HepG2 (cell line): ENCODE results near the gene SEC61B. TPM values are rescaled to one million over a fixed set of nuclear protein-coding genes. Genes with fewer than 3 reads are reported as not detected.

Experiments
- ATAC-seq: fragments of 200-7000 bp; cut with Tn5 transposase; 3 replicates; pipeline ENCODE4 v1.9.1; 2020; ENCODE audit warnings: mild to moderate bottlenecking, moderate library complexity
- BruUV-seq: library from RNA; stranded (reverse); fragments of 400-500 nt; replicated peaks from 2 replicates; lab custom pipeline; 2021; lab: Mats Ljungman, UMichigan
- CTCF ChIA-PET: fragments of 300-600 bp; formaldehyde crosslinking; extraction: SDS; loops from one replicate; lab custom pipeline; 2021; ENCODE audit warnings: low total read pairs, inconsistent platforms, low intra/inter-chr PET ratio; lab: Yijun Ruan, JAX
- POLR2A ChIA-PET: fragments of 350-600 bp; sonication (Branson Sonifier 250); formaldehyde crosslinking; loops from one replicate; lab custom pipeline; 2020; ENCODE audit warnings: antibody characterized with exemption, inconsistent platforms; lab: Yijun Ruan, JAX
- DNase-seq: peaks from one replicate; pipeline ENCODE4 v3.0.0-alpha.2; 2015; ENCODE audit warnings: low spot score
- FAIRE-seq: peaks from 3 replicates; lab custom pipeline; 2011; peaks lifted over from hg19 to GRCh38; lab: Jason Lieb, UNC
- H2AFZ ChIP-seq: one replicate; pipeline ENCODE4 v1.6.1; 2011; ENCODE audit warnings: low read length, inconsistent platforms
- H3K27ac ChIP-seq: fragments of 300-600 bp; 3 replicates; pipeline ENCODE4 v1.8.0; 2011; ENCODE audit warnings: mixed run types, mild to moderate bottlenecking, mixed read lengths, low read length, inconsistent platforms; ENCODE audit not compliant: insufficient read depth; ENCODE audit errors: extremely low read length
- H3K27me3 ChIP-seq, 2 experiments: fragments of 200-600 bp in 1 of 2; 2 replicates in 1 of 2; 3 replicates in 1 of 2; pipeline versions ENCODE4 v1.6.0 to v1.8.0; 2011; ENCODE audit warnings: low read length in 2 of 2, mild to moderate bottlenecking in 2 of 2, moderate library complexity in 2 of 2, inconsistent platforms in 1 of 2; ENCODE audit not compliant: insufficient read depth in 2 of 2, control insufficient read depth in 1 of 2
- H3K36me3 ChIP-seq, 2 experiments: fragments of 200-600 bp in 1 of 2; replicated peaks in 1 of 2; 2 replicates in 1 of 2; 3 replicates in 1 of 2; pipeline versions ENCODE4 v1.5.1 to v1.8.0; 2011; ENCODE audit warnings: low read length in 2 of 2, inconsistent platforms in 1 of 2; ENCODE audit not compliant: insufficient read depth in 2 of 2, control insufficient read depth in 1 of 2
- H3K4me1 ChIP-seq: 2 replicates; pipeline ENCODE4 v1.5.1; 2012; ENCODE audit warnings: low read length, inconsistent platforms; ENCODE audit not compliant: insufficient read depth
- H3K4me2 ChIP-seq: 2 replicates; pipeline ENCODE4 v1.6.0; 2011; ENCODE audit warnings: low read depth, low read length, inconsistent platforms
- H3K4me3 ChIP-seq, 3 experiments: fragments of 200-600 bp in 1 of 3; sonication (generic), shearing (Covaris generic) in 1 of 3; replicated peaks in 1 of 3; 2 replicates each; pipeline ENCODE4 v1.5.1; 2011 to 2016; ENCODE audit warnings: low read length in 3 of 3, inconsistent platforms in 2 of 3, low read depth in 2 of 3, mild to moderate bottlenecking in 2 of 3, control low read depth in 1 of 3, mixed read lengths in 1 of 3; ENCODE audit not compliant: insufficient read depth in 1 of 3
- H3K79me2 ChIP-seq: one replicate; pipeline ENCODE4 v1.6.1; 2011; ENCODE audit warnings: low read length, inconsistent platforms; ENCODE audit not compliant: insufficient read depth
- H3K9ac ChIP-seq: 2 replicates; pipeline ENCODE4 v1.6.0; 2011; ENCODE audit warnings: mild to moderate bottlenecking, low read depth, low read length, inconsistent platforms; ENCODE audit not compliant: insufficient read depth
- H3K9me3 ChIP-seq: 2 replicates; pipeline ENCODE4 v1.5.1; 2012; ENCODE audit warnings: mild to moderate bottlenecking, low read length
- H4K20me1 ChIP-seq: 2 replicates; pipeline ENCODE4 v1.6.0; 2011; ENCODE audit warnings: inconsistent platforms, mild to moderate bottlenecking, low read length, moderate library complexity; ENCODE audit not compliant: insufficient read depth
- BORCS8-MEF2B ChIP-seq: sonication (generic); formaldehyde crosslinking; IDR thresholded peaks from 2 replicates; pipeline ENCODE4 v1.8.0; 2022; ENCODE audit warnings: mild to moderate bottlenecking, missing genetic modification reagents
- GATAD2A ChIP-seq: IDR thresholded peaks from 2 replicates; pipeline ENCODE4 v1.6.1; 2016
- GZF1 ChIP-seq: sonication (generic); formaldehyde crosslinking; IDR thresholded peaks from 2 replicates; pipeline ENCODE4 v1.5.1; 2020; ENCODE audit warnings: mild to moderate bottlenecking, missing genetic modification reagents
- REPIN1 ChIP-seq: sonication (generic); formaldehyde crosslinking; IDR thresholded peaks from 2 replicates; pipeline ENCODE4 v1.8.0; 2022; ENCODE audit warnings: missing genetic modification reagents, low read depth, mild to moderate bottlenecking, borderline replicate concordance
- SOX13 ChIP-seq, 3 experiments: fragments of 450-650 bp in 1 of 3; sonication (generic) in 1 of 3; formaldehyde crosslinking in 1 of 3; IDR thresholded peaks in 2 of 3; conservative IDR thresholded peaks in 1 of 3; 2 replicates each; pipeline versions ENCODE4 v1.5.0 to v1.6.1; 2016 to 2020; ENCODE audit warnings: antibody characterized with exemption in 1 of 3, mild to moderate bottlenecking in 1 of 3, missing compliant biosample characterization in 1 of 3, missing genetic modification reagents in 1 of 3, moderate library complexity in 1 of 3
- YEATS2 ChIP-seq: sonication (generic); formaldehyde crosslinking; IDR thresholded peaks from 2 replicates; pipeline ENCODE4 v1.4.0; 2020; ENCODE audit warnings: missing genetic modification reagents, borderline replicate concordance
- ZNF326 ChIP-seq: sonication (generic); formaldehyde crosslinking; IDR thresholded peaks from 2 replicates; pipeline ENCODE4 v1.4.0; 2020; ENCODE audit warnings: missing genetic modification reagents, borderline replicate concordance
- ZNF670 ChIP-seq: sonication (generic); formaldehyde crosslinking; IDR thresholded peaks from 2 replicates; pipeline ENCODE4 v1.8.0; 2022; ENCODE audit warnings: mild to moderate bottlenecking, missing genetic modification reagents, borderline replicate concordance
- WGBS: methylation state at CpG from one replicate; pipeline ENCODE4 v1.1.6; 2017; ENCODE audit warnings: low lambda C conversion rate; 5-methylcytosine and 5-hydroxymethylcytosine counted together
- in situ Hi-C: cut with HindIII; loops from 2 replicates; pipeline ENCODE4 v1.10.0; 2017; ENCODE audit warnings: low pct_unique_long_range_greater_than_20kb; ENCODE audit not compliant: extremely low pct_ligation_motif_present
- intact Hi-C: fragments of 100-400 bp; cut with micrococcal nuclease; formaldehyde crosslinking; loops from one replicate; pipeline ENCODE4 v1.10.0; 2022; ENCODE audit not compliant: unreplicated experiment
- polyA plus RNA-seq, 8 experiments: library from polyadenylated mRNA; depleted of rRNA in 3 of 8; stranded (reverse) in 7 of 8; unstranded in 1 of 8; fragments of >200 nt; fragmentation: Illumina TruSeq in 4 of 8; extraction: Trizol in 4 of 8; gene quantifications; 2 replicates each; pipeline versions ENCODE4 v1.2.1 to v1.2.3, GENCODE V29; 2011 to 2016; ENCODE audit warnings: low read depth in 4 of 8, missing spikeins in 1 of 8, mixed read lengths in 1 of 8; ENCODE audit not compliant: insufficient read depth in 1 of 8
- total RNA-seq, 5 experiments: library from RNA; depleted of rRNA; stranded (reverse); fragments of >200 nt; fragmentation: Illumina TruSeq; extraction: Trizol; gene quantifications; 2 replicates each; pipeline ENCODE4 v1.2.3, GENCODE V29; 2016; ENCODE audit warnings: low read depth in 1 of 5

Gene SEC61B
- total and polyA plus RNA-seq, 2 of the 13 experiments (the other 11 are each of a cell fraction or from before 2014, with no cell fraction given), result 191 to 368 TPM

GRCh38 chr9:99241106-99241505, 19.0 kb downstream of the SEC61B start:
- FAIRE-seq (no peak), ATAC-seq (no peak), DNase-seq (no peak)
- TF ChIP-seq GATAD2A (CRISPR knock-in tag), result no peak
- no peak for TF ChIP-seq SOX13 (IDR thresholded peaks at IDR 0.05)
- no peak for TF ChIP-seq SOX13 (CRISPR knock-in tag; conservative IDR thresholded peaks at IDR 0.05 in 1 of 2, IDR thresholded peaks at IDR 0.05 in 1 of 2)
- no peak for TF ChIP-seq ZNF670 (CRISPR knock-in tag)
- TF ChIP-seq YEATS2 (CRISPR knock-in tag), result no peak
- TF ChIP-seq ZNF326 (CRISPR knock-in tag), result no peak
- no peak for TF ChIP-seq BORCS8-MEF2B (CRISPR knock-in tag)
- no peak for TF ChIP-seq GZF1
- no peak for TF ChIP-seq REPIN1 (CRISPR knock-in tag)
- Histone ChIP-seq H3K27ac (no peak overlapping the region), H3K36me3 (no peaks in the 10 kb centered on the region), H4K20me1 (no peaks in the 10 kb centered on the region), H3K4me3 (no peak overlapping the region), H3K4me2 (no peak overlapping the region), H2AFZ (no peak overlapping the region), H3K9me3 (no peaks in the 10 kb centered on the region), H3K27me3 (no peaks in the 10 kb centered on the region), H3K4me1 (no peaks in the 10 kb centered on the region), H3K9ac (no peak overlapping the region), H3K79me2 (no peaks in the 10 kb centered on the region)
- no TSS peak for BruUV-seq
- WGBS, result 84% methylated on average over 7 of the region's 7 CpGs
- ChIA-PET CTCF (no interaction called here), POLR2A (no interaction called here)
- in situ Hi-C loops (no loop called here), intact Hi-C loops (no loop called here)
